ENCODE data around the gene FNIP1.
"Not testable (repeated sequence)": the region's sequence is repeated elsewhere in the genome, so short reads cannot be mapped to it uniquely, and the experiment has no call there.

The FNIP1 gene

DNA sequence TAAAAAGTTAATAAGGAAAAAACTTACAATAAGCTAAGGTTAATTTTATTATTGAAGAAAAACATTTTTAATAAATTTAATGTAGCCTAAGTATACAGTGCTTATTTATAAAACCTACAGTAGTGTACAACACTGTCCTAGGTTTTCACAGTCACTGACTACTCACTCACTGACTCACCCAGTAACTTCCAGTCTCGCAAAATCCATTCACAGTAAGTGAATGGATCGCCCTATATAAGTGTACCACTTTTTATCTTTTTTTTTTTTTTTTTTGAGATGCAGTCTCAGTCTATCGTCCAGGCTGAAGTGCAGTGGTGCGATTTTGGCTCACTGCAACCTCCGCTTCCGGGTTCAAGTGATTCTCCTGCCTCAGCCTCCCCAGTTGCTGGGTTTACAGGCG is 47.7 kb downstream of the FNIP1 start:
- DNase-seq: no peak

DNA sequence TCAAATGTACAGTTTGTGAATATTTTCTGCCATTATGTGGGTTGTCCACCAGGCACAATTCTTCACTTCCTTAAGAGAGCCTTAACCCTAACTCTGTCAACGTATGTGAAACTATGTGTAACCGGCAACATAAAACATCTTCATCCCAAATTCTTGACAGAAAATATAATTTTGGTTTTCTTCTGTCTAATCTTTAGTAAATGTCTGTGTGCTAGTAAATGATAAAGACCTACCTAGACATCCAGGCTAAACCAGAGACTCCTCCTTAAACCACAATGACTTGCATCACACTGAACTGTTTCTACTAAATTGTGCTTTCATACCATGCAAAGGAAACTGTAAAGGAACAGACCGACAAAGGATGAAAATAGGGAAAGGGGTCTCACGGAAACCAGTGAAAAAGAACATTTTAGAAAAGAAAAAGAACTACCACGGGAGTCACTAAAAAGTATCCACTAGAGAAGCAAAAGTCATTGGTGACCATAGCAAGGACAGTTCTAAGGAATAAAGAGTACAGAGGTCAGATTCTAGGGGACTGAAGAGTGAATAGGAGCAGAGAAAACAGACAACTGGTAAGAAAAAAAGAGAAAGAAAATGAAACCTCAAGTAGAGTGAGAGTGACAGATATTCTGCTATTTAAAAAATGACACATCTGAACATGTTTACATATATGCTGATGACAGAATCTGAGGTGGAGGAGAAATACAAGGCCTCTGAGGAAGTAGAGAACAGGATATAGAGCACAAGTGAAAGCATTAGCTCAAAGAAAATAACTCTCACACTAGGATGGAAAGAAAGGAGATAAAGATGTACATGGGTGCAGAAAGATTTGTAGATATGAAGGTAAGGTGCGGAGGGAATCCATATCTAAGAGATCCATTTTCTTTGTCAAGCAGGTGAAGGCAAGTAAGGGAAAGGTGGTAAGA is 49.4 kb downstream of the FNIP1 start:
- DNase-seq: no peak

DNA sequence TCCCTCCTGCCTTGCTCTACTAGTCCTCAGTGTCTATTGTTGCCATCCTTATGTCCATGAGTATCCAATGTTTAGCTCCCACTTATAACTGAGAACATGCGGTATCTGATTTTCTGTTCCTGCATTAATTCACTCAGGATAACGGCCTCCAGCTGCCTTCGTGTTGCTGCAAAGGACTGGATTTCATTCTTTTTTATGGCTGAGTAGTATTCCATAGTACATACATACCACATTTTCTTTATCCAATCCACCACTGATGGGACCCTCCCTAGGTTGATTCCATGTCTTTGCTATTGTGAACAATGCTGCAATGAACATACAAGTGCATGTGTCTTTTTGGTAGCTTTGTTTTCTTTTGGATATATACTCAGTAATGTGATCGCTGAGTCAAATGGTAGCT is 50.4 kb downstream of the FNIP1 start:
- DNase-seq: no peak

DNA sequence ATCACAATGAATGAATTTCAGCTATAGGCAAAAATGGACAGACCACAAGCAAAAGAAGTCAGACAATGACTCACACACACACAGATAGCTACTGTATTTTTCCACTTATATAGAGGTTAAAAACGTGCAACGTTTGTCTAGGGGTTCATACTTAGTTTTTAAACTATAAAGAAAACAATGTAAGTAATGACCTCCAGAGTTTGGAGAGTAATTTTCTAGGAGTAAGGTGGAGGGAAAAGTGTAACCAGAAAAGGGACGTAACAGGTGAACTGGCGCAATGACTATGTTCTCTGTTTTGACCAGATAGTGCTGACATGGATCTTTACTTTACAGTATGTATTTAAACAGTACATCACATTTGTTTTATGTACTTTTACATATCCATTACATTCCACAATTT is 51.1 kb downstream of the FNIP1 start:
- no peak for DNase-seq

DNA sequence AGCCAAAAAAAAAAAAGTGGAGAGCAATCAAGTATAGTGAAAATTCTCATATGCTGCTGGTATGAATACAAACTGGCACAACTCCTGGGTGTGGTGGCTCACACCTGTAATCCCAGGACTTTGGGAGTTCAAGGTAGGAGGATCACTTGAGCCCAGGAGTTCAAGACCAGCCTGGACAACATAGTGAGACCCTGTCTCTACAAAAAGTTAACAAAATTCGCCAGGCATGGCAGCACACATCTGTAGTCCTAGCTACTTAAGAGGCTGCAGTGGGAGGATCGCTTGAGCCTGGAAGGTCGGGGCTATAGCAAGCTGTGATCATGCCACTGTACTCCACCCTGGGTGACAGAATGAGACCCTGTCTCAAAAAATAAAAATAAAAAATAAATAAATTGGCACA is 51.7 kb downstream of the FNIP1 start:
- DNase-seq: no peak

DNA sequence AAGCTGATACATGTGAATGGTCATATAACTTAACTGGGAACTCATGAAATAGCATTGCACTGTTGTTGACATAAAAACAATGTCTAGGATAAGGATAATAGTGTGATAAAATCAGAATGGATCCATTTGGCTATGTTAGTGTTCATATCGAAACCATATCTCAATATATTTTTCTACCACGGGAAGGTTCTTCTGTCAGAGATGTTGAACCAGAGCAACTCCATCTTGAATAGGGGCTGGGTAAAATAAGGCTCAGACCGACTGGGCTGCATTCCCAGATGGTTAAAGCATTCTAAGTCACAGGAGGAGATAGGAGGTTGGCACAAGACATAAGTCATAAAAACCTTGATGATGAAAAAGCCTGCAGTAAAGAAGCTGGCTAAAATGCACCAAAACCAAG is 56.3 kb downstream of the FNIP1 start:
- DNase-seq: no peak

DNA sequence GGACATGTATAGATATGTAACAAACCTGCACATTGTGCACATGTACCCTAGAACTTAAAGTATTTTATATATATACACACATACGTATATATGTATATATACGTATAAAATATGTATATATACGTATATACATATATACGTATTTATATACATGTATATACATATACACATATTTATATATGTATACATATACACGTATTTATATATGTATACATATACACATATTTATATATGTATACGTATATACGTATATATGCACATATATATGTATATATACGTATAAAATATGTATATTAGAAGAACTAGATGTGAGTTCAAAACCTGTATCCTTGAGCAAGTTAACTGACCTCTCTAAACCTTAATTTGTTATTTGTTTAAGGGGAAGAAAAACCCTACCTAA is 61.4 kb downstream of the FNIP1 start:
- DNase-seq: no peak

DNA sequence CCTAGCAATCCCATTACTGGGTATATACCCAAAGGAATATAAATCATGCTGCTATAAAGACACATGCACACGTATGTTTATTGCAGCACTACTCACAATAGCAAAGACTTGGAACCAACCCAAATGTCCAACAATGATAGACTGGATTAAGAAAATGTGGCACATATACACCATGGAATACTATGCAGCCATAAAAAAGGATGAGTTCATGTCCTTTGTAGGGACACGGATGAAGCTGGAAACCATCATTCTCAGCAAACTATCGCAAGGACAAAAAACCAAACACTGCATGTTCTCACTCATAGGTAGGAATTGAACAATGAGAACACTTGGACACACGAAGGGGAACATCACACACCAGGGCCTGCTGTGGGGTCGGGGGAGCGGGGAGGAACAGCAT is 61.9 kb downstream of the FNIP1 start:
- DNase-seq: not testable (repeated sequence)

DNA sequence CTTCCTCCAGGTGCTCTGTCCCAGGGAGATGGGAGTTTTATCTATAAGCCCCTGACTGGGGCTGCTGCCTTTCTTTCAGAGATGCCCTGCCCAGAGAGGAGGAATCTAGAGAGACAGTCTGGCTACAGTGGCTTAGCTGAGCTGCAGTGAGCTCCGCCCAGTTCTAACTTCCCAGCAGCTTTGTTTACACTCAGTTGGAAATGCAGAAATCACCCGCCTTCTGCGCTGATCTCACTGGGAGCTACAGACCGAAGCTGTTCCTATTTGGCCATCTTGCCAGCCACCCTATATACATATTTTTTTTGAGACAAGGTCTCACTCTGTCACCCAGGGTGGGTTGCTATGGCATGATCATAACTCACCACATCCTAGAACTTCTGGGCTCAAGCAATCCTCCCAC is 67.5 kb downstream of the FNIP1 start:
- DNase-seq: not testable (repeated sequence)

DNA sequence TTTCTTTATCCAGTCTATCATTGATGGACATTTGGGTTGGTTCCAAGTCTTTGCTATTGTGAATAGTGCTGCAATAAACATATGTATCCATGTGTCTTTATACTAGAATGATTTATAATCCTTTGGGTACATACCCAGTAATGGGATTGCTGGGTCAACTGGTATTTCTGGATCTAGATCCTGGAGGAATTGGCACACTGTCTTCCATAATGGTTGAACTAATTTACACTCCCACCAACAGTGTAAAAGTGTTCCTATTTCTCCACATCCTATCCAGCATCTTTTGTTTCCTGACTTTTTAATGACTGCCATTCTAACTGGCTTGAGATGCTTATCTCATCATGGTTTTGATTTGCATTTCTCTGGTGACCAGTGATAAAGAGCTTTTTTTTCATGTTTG is 72.7 kb downstream of the FNIP1 start:
- DNase-seq: not testable (repeated sequence)

DNA sequence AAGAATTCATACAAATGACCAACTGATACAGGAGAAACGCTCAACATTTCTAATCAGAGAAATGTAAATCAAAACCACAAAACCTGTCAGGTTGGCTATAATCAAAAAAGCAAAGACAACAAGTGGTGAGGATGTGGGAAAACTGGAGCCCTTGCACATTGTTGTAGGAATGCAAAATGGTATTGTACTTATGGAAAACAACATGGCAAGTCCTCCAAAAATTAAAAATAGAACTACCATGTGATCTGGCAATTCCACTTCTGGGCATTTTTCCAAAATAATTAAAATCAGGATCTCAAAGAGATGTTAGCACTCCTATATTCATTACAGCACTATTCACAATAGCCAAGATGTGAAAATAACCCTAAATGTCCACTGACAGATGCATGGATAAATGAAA is 76.1 kb downstream of the FNIP1 start:
- peak in 1 of 2 experiments; percentile 56 for DNase-seq

DNA sequence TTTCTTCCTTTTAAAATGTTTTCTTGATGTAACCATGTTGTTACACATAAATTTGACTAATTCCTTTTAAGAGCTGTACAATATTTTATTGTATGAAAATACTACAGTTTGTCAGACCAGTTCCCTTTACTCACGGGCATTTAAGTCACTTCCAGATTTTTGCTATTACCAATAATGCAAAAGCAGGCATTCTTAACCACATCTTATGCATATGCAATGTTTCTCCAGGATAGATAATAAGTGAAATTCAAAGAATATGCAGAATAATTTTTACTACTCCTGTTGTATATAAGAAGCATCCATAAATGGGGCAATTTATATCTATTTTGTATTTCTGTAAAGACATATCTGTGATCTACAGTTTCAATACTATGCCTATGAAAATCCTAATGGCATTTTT is 77.3 kb downstream of the FNIP1 start:
- no peak for DNase-seq

DNA sequence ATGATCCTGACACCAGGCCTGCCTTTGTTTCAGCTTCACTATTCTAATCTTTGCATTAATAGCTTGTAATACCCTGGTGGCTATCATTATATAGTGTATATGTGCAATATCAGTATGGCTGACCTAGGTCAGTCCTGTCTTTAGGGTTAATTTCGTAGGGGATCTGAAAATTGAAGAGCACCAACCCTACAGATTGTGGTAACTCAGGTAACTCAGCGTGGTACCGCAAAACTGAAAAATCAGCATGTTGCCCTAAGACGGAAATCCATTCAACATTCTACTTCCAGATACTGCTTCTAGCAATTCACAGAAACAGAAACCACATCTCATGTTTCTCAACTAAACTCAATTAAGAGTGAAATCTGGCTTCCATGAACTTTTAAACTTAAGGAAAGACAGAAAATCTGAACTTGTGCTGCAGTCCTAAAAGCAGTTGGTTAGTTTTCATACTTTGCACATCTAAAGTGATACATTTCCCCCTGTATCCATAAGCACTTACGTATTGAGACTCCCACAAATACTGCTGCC is 78.3 kb downstream of the FNIP1 start:
- no peak for DNase-seq

DNA sequence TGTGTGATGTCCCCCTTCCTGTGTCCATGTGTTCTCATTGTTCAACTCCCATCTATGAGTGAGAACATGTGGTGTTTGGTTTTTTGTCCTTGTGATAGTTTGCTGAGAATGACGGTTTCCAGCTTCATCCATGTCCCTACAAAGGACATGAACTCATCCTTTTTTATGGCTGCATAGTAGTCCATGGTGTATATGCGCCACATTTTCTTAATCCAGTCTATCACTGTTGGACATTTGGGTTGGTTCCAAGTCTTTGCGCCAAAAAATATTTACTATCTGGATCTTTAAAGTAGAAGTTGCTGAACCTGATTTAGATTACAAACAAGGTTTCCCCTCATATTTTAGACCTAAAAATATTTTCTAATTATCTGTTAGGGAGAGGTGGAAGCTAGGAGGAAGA is 79.7 kb downstream of the FNIP1 start:
- DNase-seq: not testable (repeated sequence)

DNA sequence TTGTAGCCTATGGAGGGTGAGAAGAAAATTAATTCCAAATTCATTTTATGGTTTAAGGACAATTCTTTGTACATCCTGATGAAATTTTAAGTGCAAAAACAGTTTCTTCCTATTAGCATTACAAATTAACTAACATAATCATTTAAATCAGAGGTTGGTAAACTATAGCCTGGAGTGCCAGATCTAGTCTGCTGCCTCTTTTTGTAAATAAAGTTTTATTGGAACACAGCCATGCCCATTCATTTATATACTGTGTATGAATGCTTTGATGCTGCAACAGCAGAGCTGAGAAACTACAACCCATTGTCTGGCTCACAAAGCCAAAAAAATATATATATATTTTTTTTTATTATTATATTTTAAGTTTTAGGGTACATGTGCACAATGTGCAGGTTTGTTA is 80.2 kb downstream of the FNIP1 start:
- DNase-seq: no peak

DNA sequence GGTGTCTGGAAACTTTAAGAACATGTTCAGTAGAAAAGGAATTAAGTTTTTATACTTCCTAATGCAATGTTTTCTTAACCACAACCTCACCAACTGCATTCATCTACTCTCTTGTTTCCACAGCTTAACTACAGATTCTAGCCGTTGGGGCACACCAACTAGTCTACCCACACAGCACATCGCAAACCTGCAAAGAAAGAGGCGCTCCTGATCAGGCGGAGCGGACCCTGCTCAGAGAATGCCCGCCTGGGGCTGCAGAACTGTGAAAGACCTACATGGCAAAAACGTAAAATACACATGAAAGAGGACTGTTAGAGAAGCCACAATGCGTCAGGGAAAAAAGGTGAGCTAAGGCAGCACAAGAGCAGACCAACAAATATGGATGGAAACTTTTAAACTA is 86.4 kb downstream of the FNIP1 start:
- no peak for DNase-seq

DNA sequence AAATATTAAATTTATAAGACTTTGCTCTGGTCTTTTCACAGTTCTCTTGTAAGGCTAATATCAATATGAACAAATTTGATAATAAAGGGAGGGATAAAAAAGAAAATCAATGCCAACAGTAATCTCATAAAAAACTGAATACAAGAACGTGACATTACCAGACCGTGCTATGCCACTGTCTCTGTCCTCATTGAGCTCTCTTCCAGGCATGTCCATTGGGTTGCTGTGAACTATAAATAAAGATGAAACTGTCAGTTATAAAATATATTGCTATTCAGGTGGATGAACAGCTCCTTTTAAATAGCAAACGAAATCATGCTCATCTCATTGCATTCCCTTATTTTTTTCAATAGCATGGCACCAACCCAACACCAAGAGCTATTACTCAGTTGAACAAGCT is 87.8 kb downstream of the FNIP1 start:
- no peak for DNase-seq

DNA sequence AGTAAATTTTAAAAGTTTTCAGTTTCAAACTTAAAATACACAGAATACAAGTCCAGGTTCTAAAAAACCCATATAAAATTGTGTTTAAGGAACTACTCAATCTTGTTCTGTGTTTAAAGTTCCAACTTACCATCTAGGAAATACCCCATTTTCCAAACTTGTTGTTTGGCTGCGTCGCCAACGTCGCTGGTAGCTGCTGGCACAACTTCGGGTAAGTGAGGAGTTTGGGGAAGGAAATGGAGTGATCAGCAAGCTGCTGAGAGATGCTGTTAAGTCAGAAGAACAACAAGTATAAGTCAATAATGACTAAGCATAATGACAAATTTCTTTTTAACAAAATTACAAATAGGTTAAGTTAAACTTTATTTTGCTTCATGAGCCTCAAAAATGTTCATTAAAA is 90.5 kb downstream of the FNIP1 start:
- DNase-seq: no peak

DNA sequence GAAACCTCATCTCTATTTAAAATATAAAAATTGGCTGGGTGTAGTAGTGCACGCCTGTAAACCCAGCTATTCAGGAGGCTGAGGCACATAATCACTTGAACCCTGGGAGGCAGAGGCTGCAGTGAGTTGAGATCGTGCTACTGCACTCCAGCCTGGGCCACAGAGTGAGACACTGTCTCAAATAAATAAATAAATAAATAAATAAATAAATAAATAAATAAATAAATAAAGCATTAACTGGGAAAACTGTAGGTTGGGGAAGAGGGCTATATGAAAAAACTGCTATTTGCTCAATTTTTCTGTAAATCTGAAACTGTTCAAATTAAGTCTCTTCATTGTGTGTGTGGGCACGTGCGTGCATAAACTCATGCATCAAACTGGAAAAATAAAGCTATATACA is 101.9 kb downstream of the FNIP1 start:
- no peak for DNase-seq

DNA sequence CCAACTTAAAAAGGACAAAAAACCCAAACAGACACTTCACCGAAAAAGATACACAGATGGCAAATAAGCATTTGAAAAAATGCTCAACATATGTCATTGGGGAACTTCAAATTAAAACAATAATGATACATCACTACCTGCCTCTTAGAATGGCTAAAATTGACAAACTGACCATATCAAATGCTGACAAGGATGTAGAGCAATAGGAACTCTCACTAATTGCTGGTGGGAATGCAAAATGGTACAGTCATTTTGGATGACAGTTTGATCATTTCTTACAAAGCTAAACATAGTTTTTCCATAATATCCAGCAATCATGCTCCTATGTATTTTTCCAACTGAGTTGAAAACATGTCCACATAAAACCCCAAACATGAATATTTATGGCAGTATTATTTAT is 102.9 kb downstream of the FNIP1 start:
- no peak for DNase-seq

DNA sequence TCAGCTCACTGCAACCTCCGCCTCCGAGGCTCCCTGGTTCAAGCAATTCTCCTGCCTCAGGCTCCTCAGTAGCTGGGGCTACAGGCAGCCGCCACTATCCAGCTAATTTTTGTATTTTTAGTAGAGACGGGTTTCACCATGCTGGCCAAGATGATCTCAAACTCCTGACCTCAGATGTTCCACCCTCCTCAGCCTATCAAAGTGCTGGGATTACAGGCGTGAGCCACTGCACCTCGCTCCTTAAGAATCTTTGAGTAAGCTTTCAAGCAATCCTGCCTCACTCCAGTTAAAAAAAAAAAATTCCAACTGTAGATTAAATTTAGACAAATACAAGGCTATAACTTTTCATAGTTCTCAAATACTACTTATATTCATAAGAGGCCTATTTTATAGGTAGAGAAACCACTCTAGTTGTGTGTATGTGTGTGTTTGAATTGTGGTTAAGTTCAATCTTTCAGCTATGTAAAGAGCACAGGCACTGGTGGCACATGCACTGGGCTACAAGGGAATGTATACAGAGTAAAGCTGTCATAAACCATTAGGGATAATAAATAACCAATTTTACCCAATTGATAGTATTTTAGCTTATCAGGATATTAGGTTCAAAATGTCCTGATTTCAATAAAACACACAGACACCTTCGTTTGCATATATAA is 111.2 kb downstream of the FNIP1 start:
- no peak for DNase-seq

DNA sequence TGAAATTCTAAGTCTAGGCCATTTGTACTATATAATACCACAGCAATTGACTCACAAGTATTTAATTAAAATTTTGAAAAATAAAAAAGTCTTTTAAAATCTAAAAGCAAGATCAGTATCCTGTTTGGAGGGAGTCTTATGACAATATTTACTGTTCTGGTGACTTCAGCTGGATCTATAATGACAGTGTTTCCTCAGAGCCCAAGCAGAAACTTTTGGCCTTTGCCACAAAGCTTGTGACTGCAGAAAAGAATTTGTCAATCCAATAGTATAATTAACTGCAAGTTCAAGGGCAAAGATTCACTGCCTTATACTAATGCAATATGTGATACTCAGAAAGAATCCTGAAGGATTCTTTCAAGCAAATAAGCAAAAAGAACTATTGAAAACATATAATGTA is 112.2 kb downstream of the FNIP1 start:
- DNase-seq: no peak

DNA sequence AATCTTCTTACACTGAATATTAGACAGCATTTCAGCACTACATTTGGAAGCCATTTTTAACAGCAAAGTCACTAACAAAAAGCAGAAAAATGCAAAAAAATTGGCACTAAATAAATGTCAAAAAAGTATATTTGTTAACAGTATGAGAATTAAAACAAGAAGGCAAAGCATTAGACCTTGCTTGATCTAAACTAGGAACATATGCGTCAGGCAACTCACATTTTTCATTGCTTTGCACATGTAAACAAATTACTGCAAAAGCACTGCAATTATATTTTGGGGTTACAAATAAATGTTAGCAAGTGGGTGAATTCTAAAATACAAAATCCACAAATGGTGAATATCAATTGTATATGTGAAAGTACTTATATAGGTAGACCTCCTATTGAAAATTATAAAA is 112.8 kb downstream of the FNIP1 start:
- DNase-seq: no peak

DNA sequence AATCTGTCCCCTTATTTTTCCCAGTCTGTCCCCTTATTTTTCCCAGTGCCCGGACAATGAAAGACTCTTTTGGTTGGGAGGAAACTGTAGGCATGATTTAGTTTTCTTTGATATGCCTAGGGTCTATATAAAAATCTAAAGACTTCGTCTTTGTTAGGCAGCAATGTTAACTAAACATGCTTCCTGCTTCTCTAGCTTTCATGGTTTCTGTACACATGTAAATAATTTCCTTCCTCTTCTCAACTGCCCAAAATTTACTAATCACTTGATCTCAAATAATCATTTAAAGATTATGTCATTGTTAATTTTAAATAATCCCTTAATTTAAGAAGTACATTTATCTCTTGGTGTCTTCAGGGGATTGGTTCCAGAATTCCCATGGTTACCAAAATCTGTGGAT is 114.0 kb downstream of the FNIP1 start:
- DNase-seq: no peak

Data from NCI-H446 (cell line).